HG03457 (cell line): ENCODE measurements around the gene SIGLEC8.
"Not testable (repeated sequence)": the region's sequence is repeated elsewhere in the genome, so short reads cannot be mapped to it uniquely, and the experiment has no call there.

Source experiments
- ATAC-seq: cut with Tn5 transposase; IDR thresholded peaks from one replicate; pipeline ENCODE4 v1.9.1; 2021; ENCODE audit warnings: moderate number of reproducible peaks; ENCODE audit not compliant: unreplicated experiment

Gene SIGLEC8

GRCh38 chr19:51448011-51448410 lies 10.2 kb downstream of the SIGLEC8 start:
- no peak for ATAC-seq

DNA sequence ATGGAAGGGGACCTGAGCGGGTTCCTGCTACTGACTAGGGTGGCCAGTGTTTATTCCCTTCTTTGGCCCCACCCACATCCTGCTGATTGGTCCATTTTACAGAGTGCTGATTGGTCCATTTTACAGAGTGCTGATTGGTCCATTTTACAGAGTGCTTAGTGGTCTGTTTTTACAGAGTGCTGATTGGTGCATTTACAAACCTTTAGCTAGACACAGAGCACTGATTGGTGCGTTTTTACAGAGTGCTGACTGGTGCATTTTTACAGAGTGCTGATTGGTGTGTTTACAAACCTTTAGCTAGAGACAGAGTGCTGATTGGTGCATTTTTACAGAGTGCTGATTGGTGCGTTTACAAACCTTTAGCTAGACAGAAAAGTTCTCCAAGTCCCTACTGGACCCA lies 10.7 kb downstream of the SIGLEC8 start:
- ATAC-seq: not testable (repeated sequence)

DNA sequence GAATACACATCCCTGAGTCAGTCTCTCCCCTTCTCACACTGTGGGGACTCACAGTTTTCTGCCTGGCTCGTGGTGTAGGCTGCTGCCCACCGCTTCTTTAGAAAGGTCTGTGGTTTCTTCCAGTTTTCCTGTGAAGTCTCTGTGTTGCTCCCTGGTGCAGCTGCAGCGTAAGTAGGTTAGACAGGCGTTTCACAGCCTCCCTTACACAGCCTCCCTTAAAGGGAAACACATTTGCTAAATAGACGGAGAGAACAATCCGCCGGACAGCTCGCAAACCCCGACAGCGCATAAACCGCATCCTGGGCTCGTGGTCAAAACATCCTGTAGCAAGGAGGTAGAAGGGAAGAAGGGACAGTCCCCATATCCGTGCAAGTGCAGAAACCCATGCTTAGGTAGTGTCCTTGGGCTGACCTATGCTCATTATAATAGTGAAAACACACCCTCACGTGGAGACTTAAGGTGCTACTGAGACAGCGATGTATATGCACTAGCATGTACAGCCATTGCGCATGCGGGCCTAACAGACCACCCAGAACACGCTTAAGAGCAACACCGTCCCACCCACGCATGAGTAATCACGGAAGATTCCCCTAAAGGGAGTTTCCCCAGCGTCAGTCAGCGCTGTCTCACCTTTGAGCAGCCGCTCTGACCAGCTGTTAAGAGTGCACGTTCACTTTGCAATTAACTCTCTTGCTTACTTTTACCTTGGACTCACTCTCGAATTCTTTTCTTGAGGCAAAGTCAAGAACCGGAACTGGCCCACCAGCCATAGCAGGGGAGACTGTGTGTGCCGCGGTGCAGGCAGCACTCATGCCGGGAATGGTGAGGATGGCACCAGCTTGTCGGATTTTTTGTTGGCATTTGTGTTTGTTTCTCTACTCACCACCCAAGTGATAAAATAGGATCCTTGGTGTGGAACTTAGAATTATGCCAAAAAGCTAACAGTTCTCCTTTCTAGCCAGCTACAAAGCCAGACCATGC lies 16.6 kb downstream of the SIGLEC8 start:
- peak; percentile 78 for ATAC-seq

DNA sequence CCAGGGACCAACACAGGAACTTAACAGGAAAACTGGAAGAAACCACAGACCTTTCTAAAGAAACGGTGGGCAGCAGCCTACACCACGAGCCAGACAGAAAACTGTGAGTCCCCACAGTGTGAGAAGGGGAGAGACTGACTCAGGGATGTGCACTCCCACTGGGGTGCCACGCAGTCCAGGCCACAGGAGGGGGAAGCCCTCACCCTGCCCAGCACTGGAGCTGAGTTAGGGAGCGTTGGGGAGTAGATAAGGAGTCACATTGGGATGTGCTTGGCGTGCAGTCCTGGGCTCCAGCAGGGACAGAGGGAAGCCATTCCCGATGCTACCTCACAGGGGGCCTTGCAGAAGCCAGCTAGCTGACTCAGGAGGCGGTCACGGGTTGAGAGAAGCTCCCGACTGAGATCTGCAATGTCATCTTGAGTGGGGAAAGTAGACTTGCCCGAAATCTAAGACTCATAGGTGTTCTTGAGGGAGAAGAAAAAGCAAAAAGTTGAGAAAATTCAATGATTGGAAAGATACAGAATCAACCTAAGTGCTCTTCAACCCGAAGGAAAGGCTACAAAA lies 17.3 kb downstream of the SIGLEC8 start:
- no peak for ATAC-seq

GRCh38 chr19:51440052-51440451 lies 18.2 kb downstream of the SIGLEC8 start:
- no peak for ATAC-seq

GRCh38 chr19:51439021-51439465 lies 19.2 kb downstream of the SIGLEC8 start:
- no peak for ATAC-seq

- no peak for ATAC-seq
These were observed 23.8 kb downstream of the SIGLEC8 start for GRCh38 chr19:51434456-51434855.

GRCh38 chr19:51433043-51433442 lies 25.2 kb downstream of the SIGLEC8 start:
- ATAC-seq: no peak

DNA sequence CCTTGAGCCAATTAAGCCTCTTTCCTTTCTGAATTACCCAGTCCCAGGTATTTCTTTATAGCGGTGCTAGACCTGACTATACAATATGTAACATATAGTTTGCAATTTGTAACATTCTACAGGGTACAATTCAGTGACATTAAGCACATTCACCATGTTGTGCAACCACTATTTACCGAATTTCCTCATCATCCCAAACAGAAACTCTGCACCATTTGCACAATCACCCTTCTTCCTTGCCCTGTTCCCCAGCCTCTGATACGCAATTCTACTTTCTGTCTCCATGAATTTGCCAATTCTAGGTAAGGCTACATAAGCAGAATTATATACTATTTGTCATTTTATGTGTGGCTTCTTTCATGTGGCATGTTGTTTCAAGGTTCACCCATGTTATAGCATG lies 27.1 kb downstream of the SIGLEC8 start:
- ATAC-seq: no peak

DNA sequence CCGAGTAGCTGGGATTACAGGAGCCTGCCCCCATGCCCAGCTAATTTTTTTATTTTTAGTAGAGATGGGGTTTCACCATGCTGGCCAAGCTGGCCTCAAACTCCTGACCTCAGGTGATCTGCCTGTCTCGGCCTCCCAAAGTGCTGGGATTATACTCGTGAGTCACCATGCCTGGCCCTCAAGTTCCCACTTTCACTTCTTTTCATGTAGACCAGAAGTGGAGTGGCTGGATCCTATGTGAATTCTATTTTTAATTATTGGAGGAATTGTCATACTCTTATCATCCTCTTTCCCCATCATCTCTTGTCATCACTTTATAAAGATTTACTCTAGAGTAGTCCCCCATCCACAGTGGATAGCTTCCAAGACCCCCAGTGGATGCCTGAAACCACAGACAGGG lies 28.0 kb downstream of the SIGLEC8 start:
- no peak for ATAC-seq

DNA sequence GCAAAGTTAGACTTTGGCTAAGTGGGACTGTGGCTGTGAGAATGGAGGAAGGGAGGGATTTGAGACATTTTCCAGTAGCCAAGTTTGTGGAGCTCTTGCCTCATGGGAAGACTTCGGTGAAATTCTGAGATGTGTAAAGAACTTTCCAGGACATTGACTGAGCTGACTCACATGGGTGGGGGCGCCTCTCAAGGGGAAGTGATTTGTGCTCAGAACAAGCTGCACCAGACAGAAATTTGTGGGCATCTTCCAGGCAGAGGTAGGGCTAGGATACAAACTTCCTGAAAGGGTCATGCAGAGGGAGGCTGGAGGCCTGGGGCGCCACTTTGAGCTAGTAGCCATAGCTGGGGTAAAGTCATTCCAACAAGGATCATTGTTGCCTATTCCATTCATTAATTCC lies 31.1 kb downstream of the SIGLEC8 start:
- ATAC-seq: no peak

GRCh38 chr19:51422053-51422448 lies 36.2 kb downstream of the SIGLEC8 start:
- no peak for ATAC-seq

DNA sequence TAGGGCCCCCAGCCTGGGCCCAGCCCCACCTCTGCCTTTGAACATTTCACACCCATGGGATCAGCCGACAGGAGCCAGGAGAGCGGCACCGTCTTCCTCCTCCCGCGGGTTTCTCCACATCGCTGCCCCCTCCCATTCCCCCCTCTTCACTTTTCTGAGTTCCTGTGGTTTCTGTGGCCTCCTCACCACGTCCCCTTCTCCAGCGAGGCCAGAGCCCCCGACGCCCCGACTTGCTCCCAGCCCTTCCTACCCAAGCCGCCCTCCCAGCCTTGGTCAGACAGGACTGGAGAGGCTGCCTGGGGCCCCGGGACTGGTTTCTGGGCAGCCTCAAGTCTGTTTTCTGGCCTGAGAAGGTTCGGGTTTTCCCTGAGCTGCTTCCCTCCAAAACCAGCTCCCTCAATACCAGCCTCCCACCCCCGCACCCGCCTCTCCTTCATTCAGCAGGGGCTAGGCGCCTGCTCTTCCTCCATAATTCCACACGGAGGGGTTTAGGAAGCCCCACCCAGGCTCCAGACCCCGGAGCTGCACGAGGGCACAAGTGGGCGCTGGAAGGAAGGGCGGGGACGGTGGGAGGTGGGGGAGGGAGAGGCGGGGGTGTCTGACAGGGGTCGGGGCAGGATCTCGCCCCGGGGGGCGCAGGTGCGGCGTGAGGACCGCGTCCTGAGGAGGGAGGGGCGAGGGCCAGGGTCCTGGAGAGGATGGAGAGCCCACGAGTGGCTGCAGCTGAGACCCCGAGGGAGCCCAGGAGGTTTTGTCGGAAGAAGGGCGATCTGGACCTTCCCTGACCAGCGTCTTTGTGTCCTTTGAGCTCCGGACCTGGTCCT lies 36.8 kb downstream of the SIGLEC8 start:
- ATAC-seq: no peak

DNA sequence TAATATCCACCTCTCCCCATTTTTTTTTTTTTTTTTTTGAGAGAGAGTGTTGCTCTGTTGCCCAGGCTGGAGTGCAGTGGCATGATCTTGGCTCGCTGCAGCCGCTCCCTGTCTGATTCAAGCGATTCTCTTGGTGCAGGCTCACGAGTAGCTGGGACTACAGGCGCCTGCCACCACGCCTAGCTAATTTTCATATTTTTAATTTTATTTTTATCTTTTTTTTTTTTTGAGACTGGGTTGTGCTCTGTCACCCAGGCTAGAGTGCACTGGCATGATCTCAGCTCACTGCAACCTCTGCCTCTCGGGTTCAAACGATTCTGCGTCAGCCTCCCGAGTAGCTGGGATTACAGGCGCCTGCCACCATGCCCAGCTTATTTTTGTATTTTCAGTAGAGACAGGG lies 37.7 kb downstream of the SIGLEC8 start:
- not testable (repeated sequence) for ATAC-seq

DNA sequence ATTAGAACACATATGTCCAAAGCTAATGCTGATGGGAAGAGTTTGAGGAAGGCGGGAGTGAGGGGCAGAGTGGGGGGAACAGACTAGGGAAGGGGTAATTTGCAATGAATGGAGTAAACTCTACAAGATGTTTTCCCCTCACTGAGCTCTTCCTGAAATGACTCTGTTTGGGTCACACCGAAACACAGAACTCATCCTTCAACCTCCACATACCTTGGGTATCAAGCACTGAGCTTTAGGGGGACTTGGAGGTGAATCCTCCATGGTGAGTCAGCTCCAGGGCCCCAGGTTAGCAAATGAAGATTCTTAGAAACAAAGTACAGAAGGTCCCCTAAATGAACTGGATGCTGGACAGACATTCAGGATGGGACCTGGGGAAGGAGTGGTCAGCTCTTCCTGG lies 39.5 kb downstream of the SIGLEC8 start:
- ATAC-seq: no peak

GRCh38 chr19:51417810-51418157 lies 40.5 kb downstream of the SIGLEC8 start:
- no peak for ATAC-seq

- no peak for ATAC-seq
These were observed 41.0 kb downstream of the SIGLEC8 start, which contains the start of gene SIGLEC10 for GRCh38 chr19:51417107-51417809. SIGLEC10 (minus strand) TSS chr19:51417642; CDS start chr19:51417581, 61 bp downstream.

- not testable (repeated sequence) for ATAC-seq
These were observed 41.8 kb downstream of the SIGLEC8 start for GRCh38 chr19:51416422-51416821.

DNA sequence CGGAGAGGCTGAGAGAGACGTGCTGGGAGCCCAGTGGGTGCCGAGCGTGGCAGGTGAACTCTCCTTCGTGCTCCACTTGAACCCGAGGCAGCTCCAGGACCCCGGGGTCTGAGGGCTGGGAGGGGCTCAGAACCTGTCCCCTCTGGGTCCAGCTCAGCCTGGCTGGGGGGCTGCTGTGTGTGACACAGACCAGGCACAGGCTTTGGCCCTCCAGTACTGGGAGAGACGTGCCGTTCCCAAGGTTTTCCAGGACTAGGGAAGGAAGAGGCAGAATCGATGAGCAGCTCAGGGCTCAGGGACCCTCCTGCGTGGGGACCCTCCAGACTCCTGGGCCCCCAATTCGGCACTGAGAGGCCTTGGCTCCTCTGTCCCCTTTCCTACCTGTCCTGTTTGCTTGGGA lies 43.1 kb downstream of the SIGLEC8 start:
- no peak for ATAC-seq

DNA sequence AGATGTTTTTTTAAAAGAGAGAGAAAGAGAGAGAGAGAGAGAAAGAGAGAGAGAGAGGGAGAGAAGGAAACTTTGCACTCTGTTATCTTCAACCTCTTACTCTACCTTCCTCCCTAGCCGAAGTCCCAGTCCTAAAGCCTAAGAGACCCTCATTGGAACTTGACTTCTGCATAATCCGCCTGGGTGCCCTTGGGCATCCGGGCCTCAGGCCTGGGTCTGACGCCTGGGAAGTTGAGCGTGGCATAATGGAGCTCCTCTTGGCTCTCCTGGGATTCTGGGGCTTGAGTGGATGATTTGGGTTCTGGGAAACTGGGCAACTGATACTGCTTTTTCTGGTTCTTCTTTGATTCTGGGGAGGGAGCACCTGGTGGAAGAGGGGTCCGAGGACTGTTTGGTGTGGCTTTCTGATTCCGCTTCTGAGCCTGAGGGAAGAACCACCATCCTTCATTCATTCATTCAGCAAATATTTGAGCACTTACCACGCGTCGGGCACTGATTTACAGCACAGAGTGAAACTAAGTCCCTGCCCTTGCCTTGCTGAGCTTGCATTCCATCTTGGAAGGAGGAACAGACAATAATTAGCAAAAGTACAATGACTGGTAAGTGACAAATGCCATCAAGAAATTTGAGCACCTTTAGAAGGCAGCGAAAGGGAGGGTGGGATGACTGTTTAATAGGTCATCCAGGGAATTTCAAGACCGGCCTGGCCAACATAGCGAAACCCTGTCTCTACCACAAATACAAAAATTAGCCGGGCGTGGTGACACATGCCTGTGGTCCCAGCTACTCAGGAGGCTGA lies 47.1 kb downstream of the SIGLEC8 start:
- no peak for ATAC-seq
